Activated naive CD4-positive, alpha-beta T cell treated with anti-CD3 and anti-CD28 coated beads for 36 hours (primary cell): ENCODE data around the gene TBCCD1. TPM values are rescaled to one million over a fixed set of nuclear protein-coding genes. Genes with fewer than 3 reads are reported as not detected.

ENCODE experiments used
- CTCF ChIA-PET: fragments of 350-600 bp; sonication (Branson Sonifier 250); formaldehyde crosslinking; loops from one replicate; lab custom pipeline; 2021; ENCODE audit warnings: antibody characterized with exemption; lab: Charles Lee
- DNase-seq: peaks from one replicate; pipeline ENCODE4 v3.0.0-alpha.2; 2020
- H3K27ac Mint-ChIP-seq: one replicate; pipeline ENCODE4 v1.8.0; 2021; ENCODE audit warnings: mild to moderate bottlenecking, mixed read lengths
- H3K27me3 Mint-ChIP-seq: one replicate; pipeline ENCODE4 v1.8.0; 2021; ENCODE audit warnings: low read depth, mixed read lengths
- H3K36me3 Mint-ChIP-seq: one replicate; pipeline ENCODE4 v1.8.0; 2021; ENCODE audit warnings: low read depth, mixed read lengths
- H3K4me1 Mint-ChIP-seq: one replicate; pipeline ENCODE4 v1.8.0; 2021; ENCODE audit warnings: low read depth, mixed read lengths
- H3K4me3 Mint-ChIP-seq: one replicate; pipeline ENCODE4 v1.8.0; 2021; ENCODE audit warnings: mild to moderate bottlenecking, moderate library complexity, mixed read lengths
- H3K9me3 Mint-ChIP-seq: one replicate; pipeline ENCODE4 v1.8.0; 2021; ENCODE audit warnings: mixed read lengths
- intact Hi-C: fragments of 100-400 bp; cut with micrococcal nuclease; formaldehyde crosslinking; loops from one replicate; pipeline ENCODE4 v1.15.1; 2023
- total RNA-seq, 2 experiments: library from RNA; stranded (reverse); gene quantifications; one replicate each; pipeline ENCODE4 v1.2.3, GENCODE V29; 2021

TBCCD1 gene
- total RNA-seq, 2 experiments from 2014 or later = 9.0 to 10.7 TPM

DNA sequence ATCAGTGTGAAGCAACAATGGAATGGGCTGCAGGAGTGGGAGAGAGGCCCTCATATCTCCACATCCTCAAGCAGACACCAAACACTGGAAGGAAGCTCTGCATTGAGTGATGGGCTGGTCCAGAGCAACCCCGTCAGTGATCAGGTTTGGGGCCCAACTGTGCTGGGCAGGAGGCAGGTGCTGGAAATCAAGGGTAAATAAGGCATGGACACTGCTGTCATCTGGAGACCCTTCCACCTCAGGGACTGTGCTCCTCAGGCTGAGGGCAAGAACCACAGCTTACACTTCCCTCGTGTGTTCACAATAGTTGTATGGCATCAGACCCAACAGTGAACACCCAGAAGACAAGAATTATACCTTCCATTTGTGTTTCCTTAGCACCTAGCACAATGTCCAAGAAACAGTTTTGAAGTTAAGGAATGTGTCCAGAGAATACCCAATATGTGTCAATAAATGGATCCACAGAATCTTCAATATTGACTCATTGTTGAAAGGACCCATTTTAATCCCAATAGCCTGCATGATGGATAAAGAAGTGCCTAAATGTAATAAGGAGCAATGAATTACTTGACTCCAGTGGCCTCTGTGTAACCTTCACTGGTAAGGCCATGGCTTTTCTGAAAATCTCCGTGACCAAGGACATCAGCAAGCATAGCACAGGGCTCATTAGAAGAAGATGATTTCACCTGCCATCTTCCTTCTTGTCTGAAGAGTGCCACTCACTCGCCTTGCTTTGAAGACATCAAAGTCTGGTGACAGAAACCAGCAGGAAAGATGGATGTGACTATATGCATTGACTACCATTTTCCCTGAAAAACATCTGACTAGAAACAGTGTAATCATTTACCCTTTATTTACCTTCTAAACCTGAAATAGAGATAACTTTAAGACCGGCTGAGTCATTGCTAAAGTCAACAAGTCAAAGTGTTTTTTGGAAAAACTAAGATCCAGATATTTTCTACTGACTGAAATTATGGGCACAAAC, 38.7 kb upstream of the TBCCD1 start:
- Mint-ChIP-seq H3K36me3 (no peaks in the 10 kb centered on the region), H3K4me3 (no peak overlapping the region), H3K27ac (no peak overlapping the region), H3K4me1 (no peaks in the 10 kb centered on the region), H3K9me3 (no peaks in the 10 kb centered on the region), H3K27me3 (no peaks in the 10 kb centered on the region)
- CTCF ChIA-PET = interaction anchor here (1.2 kb wide), 1 partner anchor 11 kb away, joined by 5 read pairs; no protein-coding TSS in a partner anchor
- intact Hi-C loops = no loop called here
- DNase-seq = no peak

DNA sequence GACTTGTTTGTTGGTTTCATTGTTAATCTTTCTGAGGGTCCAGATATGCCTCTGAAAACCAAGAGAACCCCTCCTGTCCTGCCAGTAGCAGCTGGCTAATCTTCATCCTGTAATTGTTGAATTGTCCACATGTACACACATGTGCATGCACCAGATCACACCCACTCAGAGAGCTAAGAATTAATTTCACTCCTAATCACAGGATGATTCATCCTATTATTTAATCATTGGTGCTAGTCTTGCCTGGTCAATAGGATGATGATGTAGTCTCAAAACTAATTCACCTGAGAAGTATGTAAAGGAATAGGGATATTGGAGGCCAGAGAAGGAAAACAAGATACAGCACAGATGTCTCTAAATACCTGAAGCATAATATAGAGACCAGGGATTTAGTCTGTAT, 37.9 kb upstream of the TBCCD1 start:
- Mint-ChIP-seq H3K27ac (no peak overlapping the region), H3K27me3 (no peaks in the 10 kb centered on the region), H3K4me1 (no peaks in the 10 kb centered on the region), H3K4me3 (no peak overlapping the region), H3K36me3 (no peaks in the 10 kb centered on the region), H3K9me3 (no peaks in the 10 kb centered on the region)
- CTCF ChIA-PET = interaction anchor here (0.7 to 1.3 kb wide), 3 partner anchors 8 to 14 kb away, joined by 3 to 5 read pairs (median 3); no protein-coding TSS in a partner anchor
- DNase-seq = no peak
- intact Hi-C loops = no loop called here

DNA sequence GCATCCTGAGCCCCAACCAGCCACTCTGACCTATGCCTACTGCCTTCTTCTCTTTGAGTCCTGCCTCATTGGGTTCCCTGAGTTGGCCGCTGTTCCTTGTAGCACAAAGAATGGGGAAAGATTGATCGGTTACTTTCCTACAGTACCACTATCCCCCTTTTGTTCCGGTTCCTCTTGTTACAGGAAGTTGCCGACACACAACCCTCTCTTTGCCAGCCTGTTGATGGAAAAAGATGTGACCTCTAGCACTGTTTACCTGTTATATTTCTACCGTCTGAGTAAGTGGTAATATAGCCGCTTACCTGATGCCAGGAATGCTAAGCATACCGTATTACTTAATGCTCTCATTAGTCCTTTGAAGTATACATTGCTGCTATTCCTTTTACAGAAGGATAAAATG, 36.0 kb upstream of the TBCCD1 start:
- Mint-ChIP-seq H3K27me3 (no peaks in the 10 kb centered on the region), H3K4me3 (no peak overlapping the region), H3K27ac (no peak overlapping the region), H3K9me3 (no peaks in the 10 kb centered on the region), H3K36me3 (no peaks in the 10 kb centered on the region), H3K4me1 (no peaks in the 10 kb centered on the region)
- DNase-seq = no peak
- intact Hi-C loops = no loop called here
- CTCF ChIA-PET = interaction anchor here (0.6 to 1.8 kb wide), 3 partner anchors 12 to 620 kb away, joined by 7 to 9 read pairs (median 9); no protein-coding TSS in a partner anchor

DNA sequence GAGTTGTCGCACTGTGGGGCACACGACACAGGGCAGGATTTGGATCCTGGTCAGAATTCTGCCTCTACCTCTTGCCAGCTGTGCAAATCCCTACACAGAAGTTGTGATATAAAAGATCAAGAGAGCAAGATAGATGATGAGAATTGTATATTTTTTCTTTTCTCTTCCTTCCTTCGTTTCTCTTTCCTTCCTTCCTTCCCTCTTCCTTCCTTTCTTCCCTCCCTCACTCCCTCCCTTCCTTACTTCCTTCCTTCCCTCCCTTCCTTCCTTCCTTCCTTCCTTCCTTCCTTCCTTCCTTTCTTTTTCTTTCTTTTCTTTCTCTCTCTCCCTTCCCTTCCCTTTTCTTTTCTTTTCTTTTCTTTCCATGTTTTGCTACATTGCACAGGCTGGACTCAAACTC, 33.8 kb upstream of the TBCCD1 start:
- intact Hi-C loops = no loop called here
- Mint-ChIP-seq H3K27me3 (no peaks in the 10 kb centered on the region), H3K4me1 (no peaks in the 10 kb centered on the region), H3K27ac (no peak overlapping the region), H3K36me3 (no peaks in the 10 kb centered on the region), H3K4me3 (no peak overlapping the region), H3K9me3 (no peaks in the 10 kb centered on the region)
- no peak for DNase-seq
- CTCF ChIA-PET = interaction anchor here (1.1 to 2.1 kb wide), 3 partner anchors 14 to 657 kb away, joined by 3 to 13 read pairs (median 3); no protein-coding TSS in a partner anchor

DNA sequence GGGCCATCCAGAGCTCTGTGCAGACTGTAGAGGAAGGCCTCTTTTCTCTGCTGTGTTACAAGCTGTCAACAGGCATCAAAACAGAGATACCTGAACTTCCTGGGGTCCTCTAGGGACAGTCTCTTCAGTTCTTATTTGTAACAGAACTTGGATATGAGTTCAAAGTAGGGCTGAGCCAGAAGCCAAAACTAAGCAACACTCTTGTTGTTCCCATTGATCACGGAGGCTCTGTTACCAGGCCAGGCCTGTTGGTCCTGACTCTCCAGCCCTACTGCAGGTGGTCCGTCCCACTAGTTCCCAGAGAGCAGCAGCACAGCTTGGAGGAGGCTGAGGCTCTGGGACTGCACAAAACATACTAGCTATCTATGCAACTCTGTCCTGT, 32.6 kb upstream of the TBCCD1 start:
- H3K4me1 Mint-ChIP-seq = no peaks in the 10 kb centered on the region
- no peaks in the 10 kb centered on the region for H3K36me3 Mint-ChIP-seq
- H3K27ac Mint-ChIP-seq = no peak overlapping the region
- intact Hi-C loops = no loop called here
- CTCF ChIA-PET = interaction anchor here (1.1 to 2.1 kb wide), 3 partner anchors 15 to 656 kb away, joined by 3 to 13 read pairs (median 3); no protein-coding TSS in a partner anchor
- H3K9me3 Mint-ChIP-seq = no peaks in the 10 kb centered on the region
- DNase-seq = no peak
- no peaks in the 10 kb centered on the region for H3K27me3 Mint-ChIP-seq
- no peak overlapping the region for H3K4me3 Mint-ChIP-seq

DNA sequence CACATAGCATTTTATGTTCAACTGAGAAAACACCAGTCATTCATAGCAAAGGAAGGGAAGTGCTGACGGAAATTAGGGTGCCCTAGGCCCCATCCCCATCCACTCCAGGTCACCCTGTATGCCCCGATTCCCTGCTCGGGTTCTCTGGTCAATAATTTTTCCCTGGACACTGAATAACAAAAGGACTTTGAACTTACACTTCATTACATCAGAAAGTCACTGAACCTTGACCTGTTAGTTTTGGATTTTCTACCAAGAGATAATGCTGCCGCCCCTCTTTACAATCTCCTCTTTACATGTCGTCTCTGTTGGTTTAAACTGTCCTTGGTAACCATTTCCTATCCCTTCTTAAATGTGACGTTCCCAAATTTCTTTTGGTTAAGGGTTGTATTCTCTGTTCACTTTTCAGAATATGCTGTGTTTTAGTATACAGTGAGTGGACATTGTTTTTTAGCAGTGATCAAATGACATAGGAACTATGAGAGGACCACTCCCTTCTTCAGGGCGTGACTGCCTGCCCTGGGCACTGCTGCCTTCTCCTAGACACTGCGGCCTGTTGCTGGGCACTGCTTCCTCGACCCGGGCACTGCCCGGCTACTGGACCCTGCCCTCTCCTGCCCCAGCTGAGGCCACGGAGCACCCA, 32.1 kb upstream of the TBCCD1 start:
- no peaks in the 10 kb centered on the region for H3K9me3 Mint-ChIP-seq
- H3K36me3 Mint-ChIP-seq = no peaks in the 10 kb centered on the region
- CTCF ChIA-PET = interaction anchor here (1.2 to 2.1 kb wide), 2 partner anchors 16 to 18 kb away, joined by 3 to 13 read pairs; no protein-coding TSS in a partner anchor
- H3K4me3 Mint-ChIP-seq = no peak overlapping the region
- no peaks in the 10 kb centered on the region for H3K4me1 Mint-ChIP-seq
- intact Hi-C loops = no loop called here
- no peak for DNase-seq
- no peak overlapping the region for H3K27ac Mint-ChIP-seq
- no peaks in the 10 kb centered on the region for H3K27me3 Mint-ChIP-seq

DNA sequence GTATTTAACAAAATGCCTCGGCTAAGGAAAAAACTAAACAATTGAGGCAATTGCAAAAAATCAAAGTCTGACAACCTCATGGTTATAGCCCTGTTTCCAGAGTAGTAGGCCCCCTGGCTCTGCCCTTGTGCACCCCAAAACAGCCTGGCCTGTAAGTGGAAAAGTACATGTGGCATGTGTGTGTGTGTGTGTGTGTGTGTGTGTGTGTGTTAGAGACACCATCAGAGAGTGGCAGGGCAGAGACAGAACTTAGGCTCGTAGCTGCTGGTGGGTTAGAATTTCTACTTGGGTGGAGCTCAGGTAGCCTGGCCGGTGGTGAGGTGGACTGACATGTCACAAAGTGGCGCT, 31.6 kb upstream of the TBCCD1 start:
- H3K4me1 Mint-ChIP-seq = no peaks in the 10 kb centered on the region
- no peaks in the 10 kb centered on the region for H3K27me3 Mint-ChIP-seq
- intact Hi-C loops = no loop called here
- CTCF ChIA-PET = interaction anchor here (0.6 kb wide), 1 partner anchor 80 kb away, joined by 3 read pairs; no protein-coding TSS in a partner anchor
- no peaks in the 10 kb centered on the region for H3K36me3 Mint-ChIP-seq
- no peak overlapping the region for H3K27ac Mint-ChIP-seq
- no peak for DNase-seq
- no peaks in the 10 kb centered on the region for H3K9me3 Mint-ChIP-seq
- H3K4me3 Mint-ChIP-seq = no peak overlapping the region

DNA sequence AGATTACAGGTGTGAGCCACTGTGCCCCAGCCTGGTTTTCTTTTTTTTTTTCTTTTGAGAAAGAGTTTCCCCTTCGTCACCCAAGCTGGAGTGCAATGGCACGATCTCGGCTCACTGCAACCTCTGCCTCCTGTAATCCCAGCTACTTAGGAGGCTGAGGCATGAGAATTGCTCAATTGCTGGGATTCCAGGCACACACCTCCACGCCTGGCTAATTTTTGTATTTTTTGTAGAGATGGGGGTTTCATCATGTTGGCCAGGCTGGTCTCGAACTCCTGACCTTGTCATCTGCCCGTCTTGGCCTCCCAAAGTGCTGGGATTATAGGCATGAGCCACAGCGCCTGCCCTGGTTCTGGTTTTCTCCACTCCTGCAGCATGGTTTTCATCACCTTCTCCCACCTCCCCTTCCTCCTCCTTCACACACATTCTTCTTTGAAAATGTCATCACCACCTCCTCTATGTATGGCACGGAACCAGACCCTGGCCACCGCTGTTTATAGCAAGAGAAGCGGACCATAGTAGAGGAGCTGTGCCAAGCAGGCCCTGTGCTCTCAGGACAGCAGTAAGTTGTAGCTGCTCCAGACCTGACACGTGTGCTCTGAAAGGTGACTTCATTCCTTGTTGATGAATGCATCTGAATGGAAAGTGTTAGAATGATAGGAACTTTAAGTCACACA, 31.1 kb upstream of the TBCCD1 start:
- CTCF ChIA-PET = interaction anchor here (0.6 kb wide), 1 partner anchor 79 kb away, joined by 3 read pairs; no protein-coding TSS in a partner anchor
- no peak overlapping the region for H3K27ac Mint-ChIP-seq
- no peaks in the 10 kb centered on the region for H3K36me3 Mint-ChIP-seq
- intact Hi-C loops = no loop called here
- H3K27me3 Mint-ChIP-seq = no peaks in the 10 kb centered on the region
- no peak overlapping the region for H3K4me3 Mint-ChIP-seq
- H3K9me3 Mint-ChIP-seq = no peaks in the 10 kb centered on the region
- DNase-seq = no peak
- H3K4me1 Mint-ChIP-seq = no peaks in the 10 kb centered on the region

DNA sequence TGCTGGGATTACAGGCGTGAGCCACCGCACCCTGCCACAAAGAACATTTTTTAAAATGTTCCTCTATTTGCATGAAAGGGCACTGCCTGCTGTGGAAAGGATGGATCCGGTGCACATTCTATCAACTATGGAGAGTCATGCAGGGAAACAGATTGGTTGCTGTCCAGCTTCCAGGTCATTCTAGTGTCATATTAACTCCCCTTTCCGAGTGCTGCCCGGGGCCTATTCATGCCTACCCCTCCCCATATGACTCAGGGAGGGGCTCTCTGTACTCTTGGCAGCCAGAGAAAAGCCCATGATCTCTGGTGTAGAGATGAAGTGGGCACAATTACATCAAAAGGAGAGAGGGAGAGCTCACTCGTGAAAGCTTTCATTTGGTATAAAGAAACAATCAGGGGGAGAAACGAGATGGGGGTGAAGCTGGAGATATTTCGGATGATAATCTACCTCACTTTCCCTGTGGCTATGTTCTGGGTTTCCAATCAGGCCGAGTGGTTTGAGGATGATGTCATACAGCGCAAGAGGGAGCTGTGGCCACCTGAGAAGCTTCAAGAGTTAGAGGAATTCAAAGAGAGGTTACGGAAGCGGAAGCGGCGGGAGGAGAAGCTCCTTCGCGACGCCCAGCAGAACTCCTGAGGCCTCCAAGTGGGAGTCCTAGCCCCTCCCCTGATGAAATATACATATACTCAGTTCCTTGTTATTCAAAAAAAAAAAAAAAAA, 29.6 kb upstream of the TBCCD1 start:
- H3K36me3 Mint-ChIP-seq = no peaks in the 10 kb centered on the region
- no peak overlapping the region for H3K27ac Mint-ChIP-seq
- DNase-seq = no peak
- no peak overlapping the region for H3K4me3 Mint-ChIP-seq
- H3K9me3 Mint-ChIP-seq = no peaks in the 10 kb centered on the region
- no peaks in the 10 kb centered on the region for H3K27me3 Mint-ChIP-seq
- H3K4me1 Mint-ChIP-seq = no peaks in the 10 kb centered on the region
- CTCF ChIA-PET = interaction anchor here (0.6 to 2.8 kb wide), 4 partner anchors 8 to 20 kb away, joined by 3 to 14 read pairs (median 6); no protein-coding TSS in a partner anchor
- intact Hi-C loops = no loop called here

DNA sequence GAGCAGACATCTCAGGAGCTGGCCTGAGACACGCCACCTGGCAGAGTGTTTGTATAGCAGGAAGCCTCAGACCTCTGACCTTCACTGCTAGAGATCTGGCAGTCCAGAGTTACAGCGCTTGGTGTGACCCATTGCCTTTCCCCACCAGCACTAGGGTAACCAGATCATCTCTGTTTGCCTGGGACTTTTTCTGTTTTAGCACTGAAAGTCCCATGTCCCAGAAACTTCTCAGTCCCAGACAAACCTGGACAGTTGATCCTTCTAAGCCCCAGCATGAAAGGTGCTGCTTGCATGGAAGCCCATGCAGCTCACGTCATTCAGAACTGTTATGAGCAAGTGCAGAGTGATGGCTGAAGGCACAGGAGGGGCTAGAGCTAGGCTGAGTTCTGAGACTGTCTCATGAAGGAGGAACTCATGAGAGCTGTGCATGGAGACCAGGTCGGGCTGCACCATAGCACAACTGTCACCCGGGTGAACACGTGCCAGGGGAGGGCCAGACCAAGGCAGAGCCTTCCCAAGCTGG, 27.5 kb upstream of the TBCCD1 start:
- intact Hi-C loops = no loop called here
- Mint-ChIP-seq H3K27ac (no peak overlapping the region), H3K36me3 (no peaks in the 10 kb centered on the region), H3K4me3 (no peak overlapping the region), H3K9me3 (no peaks in the 10 kb centered on the region), H3K4me1 (peaks cover 11% of the 10 kb centered on the region), H3K27me3 (no peaks in the 10 kb centered on the region)
- no peak for DNase-seq
- CTCF ChIA-PET = interaction anchor here (1.6 to 2.8 kb wide), 3 partner anchors 15 to 22 kb away, joined by 4 to 14 read pairs (median 7); no protein-coding TSS in a partner anchor

DNA sequence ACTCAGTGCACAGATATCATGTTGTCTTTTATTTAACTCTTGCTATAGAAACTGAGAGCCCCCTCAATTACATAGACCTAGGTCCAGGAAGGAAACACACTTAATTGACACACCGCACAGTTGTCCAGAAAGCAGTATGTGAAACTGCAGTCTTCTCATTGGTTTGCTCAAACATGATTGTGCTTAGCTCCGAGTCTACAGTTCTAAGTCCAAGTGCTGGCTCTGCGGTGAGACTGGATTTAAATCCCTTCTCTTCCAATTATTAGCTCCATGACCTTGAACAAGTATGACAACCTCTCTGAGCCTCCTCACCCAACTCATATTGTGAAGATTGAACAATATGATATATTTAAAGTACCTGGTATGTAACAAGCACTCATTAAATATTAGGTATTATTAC, 26.7 kb upstream of the TBCCD1 start:
- H3K9me3 Mint-ChIP-seq = no peaks in the 10 kb centered on the region
- peaks cover 15% of the 10 kb centered on the region for H3K4me1 Mint-ChIP-seq
- no peaks in the 10 kb centered on the region for H3K27me3 Mint-ChIP-seq
- H3K36me3 Mint-ChIP-seq = no peaks in the 10 kb centered on the region
- no peak overlapping the region for H3K4me3 Mint-ChIP-seq
- DNase-seq = no peak
- CTCF ChIA-PET = interaction anchor here (1.2 to 2.8 kb wide), 4 partner anchors 16 to 23 kb away, joined by 3 to 14 read pairs (median 6); partner anchors contain the start of gene AHSG
- intact Hi-C loops = no loop called here
- no peak overlapping the region for H3K27ac Mint-ChIP-seq
